A673 (cell line): ENCODE results near the gene RHBG.

Source experiments
- CTCF ChIP-seq: fragments of 300-800, 200-600 bp; sonication (generic); conservative IDR thresholded peaks from 2 replicates; pipeline ENCODE4 v1.5.1; 2017; ENCODE audit warnings: low read depth, mild to moderate bottlenecking, antibody characterized with exemption, low read length, moderate library complexity, mixed read lengths
- EZH2 ChIP-seq: fragments of 200-600 bp; sonication (generic); IDR thresholded peaks from 2 replicates; pipeline ENCODE4 v1.6.1; 2017; ENCODE audit warnings: borderline replicate concordance, low read depth, mild to moderate bottlenecking, mixed read lengths, antibody characterized with exemption, low read length; ENCODE audit not compliant: poor library complexity, severe bottlenecking

DNA sequence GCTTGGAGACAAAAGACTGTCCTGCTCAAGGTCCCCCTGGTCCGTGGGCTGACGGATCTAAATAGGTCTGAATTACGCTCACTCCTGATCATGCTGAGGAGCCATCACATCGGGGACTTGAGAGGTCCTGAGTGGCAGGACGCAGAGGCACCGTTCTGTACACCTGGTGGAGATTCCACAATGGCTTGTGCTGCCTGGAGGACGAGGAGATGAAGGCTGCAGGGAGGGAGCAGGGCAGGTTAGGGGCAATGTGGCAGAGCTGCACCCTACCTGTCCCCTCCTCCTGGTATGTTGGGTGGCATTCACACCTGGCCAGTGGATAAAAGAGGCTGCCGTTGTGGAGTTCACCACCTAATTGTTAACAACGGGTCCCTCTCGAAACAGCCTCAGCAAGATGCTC, 38.7 kb downstream of the RHBG start:
- TF ChIP-seq CTCF (no peak), EZH2 (no peak)
